ENCODE data around the gene CA10.

CA10 gene

DNA sequence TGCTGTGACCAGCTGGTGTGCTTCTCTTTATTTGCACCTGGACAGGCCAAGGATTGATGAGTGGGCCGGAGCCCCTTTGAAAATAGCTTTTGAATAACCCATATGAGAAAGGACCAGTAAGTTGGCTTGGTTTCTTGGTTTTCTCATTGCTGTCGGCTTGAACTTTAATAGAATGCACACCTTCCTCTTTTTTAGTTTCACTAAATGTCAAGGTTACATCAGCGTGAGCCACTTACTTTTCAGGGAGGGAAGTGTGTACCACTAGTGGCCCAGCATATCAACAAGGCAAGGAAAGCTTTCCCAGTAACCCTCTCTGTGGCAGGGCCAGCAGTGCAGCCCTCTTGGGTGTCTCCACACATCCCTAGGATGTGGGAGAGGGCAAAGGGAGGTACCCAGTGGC lies 433.3 kb downstream of the CA10 start:
- DNase-seq (ENCODE audit: low read depth in 2 of 2) = no peak

- DNase-seq (ENCODE audit: low read depth in 2 of 2) = no peak
Measured at GRCh38 chr17:51724043-51724580, 434.4 kb downstream of the CA10 start.

GRCh38 chr17:51722994-51723393 lies 435.5 kb downstream of the CA10 start:
- no peak for DNase-seq (ENCODE audit: low read depth in 2 of 2)

DNA sequence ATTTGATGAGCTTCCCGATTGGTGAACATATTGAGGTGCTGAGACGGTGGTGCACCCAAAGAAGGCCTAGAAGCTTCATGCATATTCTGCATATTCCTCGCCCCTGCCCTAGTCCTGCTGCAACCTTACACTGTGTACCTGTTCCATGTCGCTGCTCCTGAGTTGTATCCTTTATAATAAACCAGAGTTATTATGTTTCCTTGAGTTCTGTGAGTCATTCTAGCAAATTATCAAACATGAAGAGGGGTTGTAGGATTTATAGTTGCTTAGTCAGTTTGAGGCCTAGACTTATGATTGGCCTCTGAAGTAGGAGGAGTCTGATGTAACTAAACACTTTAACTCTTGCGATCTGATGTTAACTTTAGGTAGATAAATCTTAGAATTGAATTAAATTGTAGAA lies 436.8 kb downstream of the CA10 start:
- DNase-seq (ENCODE audit: low read depth in 2 of 2) = no peak

DNA sequence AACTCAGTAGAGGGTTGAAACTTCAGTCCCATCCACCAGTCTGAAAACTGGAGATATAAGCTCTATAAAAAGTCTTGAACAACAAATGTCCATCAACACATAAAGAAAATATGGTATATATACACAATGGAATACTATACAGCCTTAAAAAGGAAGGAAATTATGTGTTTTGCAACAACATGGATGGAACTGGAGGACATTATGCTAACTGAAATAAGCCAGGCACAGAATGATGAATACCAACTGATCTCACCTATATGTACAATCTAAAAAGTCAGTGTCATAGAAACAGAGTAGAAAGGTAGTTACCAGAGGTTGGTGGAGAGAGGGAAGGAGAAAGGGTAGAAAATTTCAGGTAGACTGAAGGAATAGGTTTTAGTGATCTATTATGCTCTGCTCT lies 438.1 kb downstream of the CA10 start:
- DNase-seq (ENCODE audit: low read depth in 2 of 2) = no peak

- no peak for DNase-seq (ENCODE audit: low read depth in 2 of 2)
Measured at GRCh38 chr17:51718983-51719382, 439.5 kb downstream of the CA10 start.

DNA sequence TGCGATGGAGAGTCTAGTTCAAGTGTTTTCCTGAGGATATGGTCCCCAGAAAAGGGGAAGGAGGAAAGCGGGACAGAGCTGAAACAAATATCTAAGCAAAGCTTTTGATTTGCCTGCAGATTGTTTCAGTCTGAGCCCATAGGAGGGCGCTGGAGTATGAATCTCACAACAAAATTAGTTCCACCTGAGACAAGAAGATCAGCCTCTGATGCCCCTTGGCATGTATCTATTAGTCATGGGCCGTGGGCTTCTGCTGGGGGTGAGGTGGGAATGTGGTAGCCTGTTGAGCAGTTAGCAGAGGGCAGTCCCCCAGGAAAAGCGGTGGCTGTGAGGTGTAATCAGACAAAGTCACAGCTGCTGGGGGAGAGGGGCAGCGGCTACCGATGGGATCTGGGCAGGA lies 446.9 kb downstream of the CA10 start:
- no peak for DNase-seq (ENCODE audit: low read depth in 2 of 2)

DNA sequence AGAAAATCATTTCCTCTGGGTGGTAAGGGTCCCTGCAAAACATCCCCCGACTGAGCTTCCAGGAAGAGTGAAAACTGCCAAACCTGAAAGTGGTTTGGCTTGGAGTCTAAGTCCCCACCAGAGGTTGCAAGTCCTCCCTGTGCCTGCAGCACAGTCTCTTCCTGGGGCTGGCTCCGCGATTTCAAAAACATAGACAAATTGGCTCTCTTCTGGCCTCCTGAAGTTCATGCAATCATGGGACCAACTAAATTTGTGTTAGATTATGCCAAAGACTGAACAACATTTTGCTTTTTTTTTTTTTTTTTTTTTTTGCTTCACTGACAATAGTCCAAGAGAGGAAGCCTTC lies 447.9 kb downstream of the CA10 start:
- no peak for DNase-seq (ENCODE audit: low read depth in 2 of 2)

DNA sequence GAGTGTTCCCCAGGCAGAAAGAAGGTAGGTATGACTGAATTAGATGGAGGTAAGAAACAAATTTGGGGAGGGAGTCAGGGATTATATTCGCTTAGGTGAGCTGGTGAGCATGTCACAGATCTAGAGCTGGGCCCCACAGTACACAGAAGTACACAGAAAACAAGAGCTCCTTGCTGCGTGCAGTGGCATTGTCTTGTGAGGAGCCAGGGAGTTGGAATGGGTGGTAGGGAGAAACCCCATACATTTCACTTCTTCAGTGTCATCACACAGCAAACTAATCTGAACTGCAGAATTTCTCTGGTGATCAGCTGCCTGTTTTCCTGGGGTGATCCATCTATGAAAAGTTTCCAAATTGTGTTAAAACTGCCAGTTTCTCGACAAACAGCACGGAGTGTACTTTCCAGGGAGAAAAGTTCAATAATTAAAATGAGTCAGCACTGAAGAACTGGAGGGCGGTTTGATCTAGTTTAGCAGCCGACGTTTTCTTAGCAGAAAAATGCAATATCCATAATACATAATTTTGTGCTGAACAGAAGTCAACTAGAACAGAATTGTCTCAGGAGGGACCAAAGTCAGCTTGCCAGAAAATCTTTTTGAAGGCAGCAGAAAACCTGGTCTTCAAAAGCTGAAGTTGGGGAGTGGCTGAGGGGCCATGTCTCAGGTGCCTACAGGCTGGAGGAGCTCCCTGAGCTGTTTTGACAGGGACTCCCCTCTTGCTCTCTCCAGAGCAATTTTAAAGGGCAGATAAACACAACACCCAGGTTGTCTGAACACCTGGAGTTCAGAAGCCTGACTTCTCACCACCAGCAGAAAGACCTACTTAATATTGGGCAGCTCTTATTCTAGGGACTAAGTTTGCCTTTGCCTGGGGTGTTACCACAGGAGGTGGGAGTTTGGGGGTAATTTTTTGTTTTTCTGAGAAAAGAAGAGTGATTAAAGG lies 448.6 kb downstream of the CA10 start:
- DNase-seq (ENCODE audit: low read depth in 2 of 2) = no peak

- no peak for DNase-seq (ENCODE audit: low read depth in 2 of 2)
Measured at GRCh38 chr17:51707216-51707615, 451.3 kb downstream of the CA10 start.

- no peak for DNase-seq (ENCODE audit: low read depth in 2 of 2)
Measured at GRCh38 chr17:51706093-51706492, 452.4 kb downstream of the CA10 start.

GRCh38 chr17:51703361-51704341 lies 454.9 kb downstream of the CA10 start:
- peak in 1 of 2 experiments; percentile 1 for DNase-seq (ENCODE audit: low read depth in 2 of 2)

GRCh38 chr17:51702963-51703360 lies 455.6 kb downstream of the CA10 start:
- no peak for DNase-seq (ENCODE audit: low read depth in 2 of 2)

DNA sequence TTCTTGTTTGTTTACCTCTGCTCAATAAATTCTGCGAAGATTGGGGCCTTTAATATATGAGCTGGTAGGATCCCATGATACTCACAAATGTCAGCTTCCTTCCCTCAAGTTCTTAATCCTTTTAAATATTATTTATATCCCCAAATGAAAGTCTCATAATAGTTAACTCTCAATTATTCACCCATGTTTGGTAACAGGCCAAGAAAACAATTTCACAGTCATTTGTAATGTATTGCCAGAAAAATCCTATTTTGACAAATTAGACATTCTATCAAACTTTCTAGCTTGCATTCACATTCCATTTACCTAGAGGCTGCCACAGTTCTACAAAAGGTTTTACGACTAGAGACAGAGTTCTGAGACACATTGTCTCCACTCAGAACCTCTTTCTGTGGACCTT lies 457.0 kb downstream of the CA10 start:
- DNase-seq (ENCODE audit: low read depth in 2 of 2) = no peak

GRCh38 chr17:51700011-51700760 lies 458.3 kb downstream of the CA10 start:
- no peak for DNase-seq (ENCODE audit: low read depth in 2 of 2)

- DNase-seq (ENCODE audit: low read depth in 2 of 2) = no peak
Measured at GRCh38 chr17:51699303-51699702, 459.2 kb downstream of the CA10 start.

DNA sequence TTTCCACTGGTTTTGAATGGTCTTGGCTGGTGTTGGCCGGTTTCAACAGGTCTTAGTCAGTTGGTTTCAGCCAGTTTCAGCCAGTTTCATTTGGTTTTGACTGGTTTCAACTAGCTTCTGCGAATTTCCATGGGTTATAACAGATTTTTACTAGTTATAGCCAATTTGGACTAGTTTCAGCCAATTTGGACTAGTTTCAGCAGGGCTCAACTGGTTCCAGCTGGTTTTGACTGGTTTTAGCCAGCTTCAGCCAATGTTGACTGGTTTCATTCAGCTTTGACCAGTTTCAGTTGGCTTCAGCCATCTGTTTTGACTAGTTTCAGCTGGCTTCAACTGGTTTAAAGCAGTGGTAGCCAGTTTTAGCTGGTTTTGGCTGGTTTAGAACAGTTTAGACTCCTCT lies 465.6 kb downstream of the CA10 start:
- DNase-seq (ENCODE audit: low read depth in 2 of 2) = no peak

GRCh38 chr17:51687887-51688286 lies 470.6 kb downstream of the CA10 start:
- no peak for DNase-seq (ENCODE audit: low read depth in 2 of 2)

DNA sequence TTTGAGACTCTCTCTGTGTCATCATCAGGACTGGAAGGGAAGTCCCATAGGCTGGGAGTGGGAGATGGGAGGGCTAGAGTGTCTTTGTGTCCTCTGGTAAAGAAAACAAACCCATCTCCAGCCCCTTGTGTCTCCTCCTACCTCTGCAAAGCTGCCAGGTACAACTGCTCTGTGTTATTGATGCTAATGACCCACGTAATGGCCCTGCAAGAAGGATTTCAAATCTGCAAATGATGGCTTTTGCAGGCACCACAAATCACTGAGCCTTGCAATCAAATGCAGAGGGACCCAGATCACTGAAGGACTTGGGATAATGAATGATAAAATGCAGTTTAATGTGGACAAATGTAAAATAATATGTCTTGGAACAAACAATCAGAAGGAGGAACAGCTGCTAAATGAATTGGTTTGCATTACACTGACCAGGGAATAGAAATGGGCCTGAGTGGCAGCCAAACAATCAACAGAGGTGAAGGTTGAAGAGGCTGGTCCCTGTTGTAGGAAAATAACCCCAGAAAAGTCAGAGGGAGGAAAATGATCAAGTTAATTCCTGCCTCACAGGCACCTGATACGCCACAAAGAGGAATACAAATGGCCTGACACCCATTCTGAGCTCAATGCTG lies 473.1 kb downstream of the CA10 start:
- no peak for DNase-seq (ENCODE audit: low read depth in 2 of 2)

- no peak for DNase-seq (ENCODE audit: low read depth in 2 of 2)
Measured at GRCh38 chr17:51684214-51684613, 474.3 kb downstream of the CA10 start.

DNA sequence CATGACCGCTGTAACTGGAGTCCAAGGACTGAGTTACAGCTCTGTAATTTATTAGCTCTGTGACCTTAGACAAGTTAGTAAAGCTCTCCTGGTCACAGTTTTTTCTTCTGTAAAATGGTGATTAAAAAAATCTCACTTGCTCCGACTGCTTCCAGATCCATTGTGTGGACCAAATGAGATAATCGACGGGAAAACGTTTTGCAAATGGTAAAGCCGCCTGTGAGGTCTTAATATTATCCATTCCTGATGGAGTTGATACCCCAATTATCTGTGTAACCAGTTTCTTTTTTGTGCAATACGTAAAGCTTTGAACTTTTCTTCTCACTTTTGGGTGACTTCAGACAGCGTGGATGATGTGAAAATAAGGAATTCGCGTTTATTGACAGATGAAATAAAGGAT lies 475.2 kb downstream of the CA10 start:
- no peak for DNase-seq (ENCODE audit: low read depth in 2 of 2)

Data from fibroblast of skin of left quadriceps (primary cell).